ENCODE measurements around the gene NKAIN4.

- TF ChIP-seq CTCF (conservative IDR thresholded peaks at IDR 0.05; ENCODE audit: low read length) (no peak), EZH2phosphoT487 (IDR thresholded peaks at IDR 0.05; ENCODE audit: borderline replicate concordance, low read depth, low read length) (no peak)
Observed at GRCh38 chr20:63273635-63274380, 19.5 kb upstream of the NKAIN4 start.

All from OCI-LY7 (cell line).